Stimulated activated memory B cell treated with anti-CD40 and anti-IgM and Interleukin-4, amounts not matched to agents 10 μg/mL and 1 μg/mL and 100 μg/mL, for 72 hours (primary cell): ENCODE results near the gene COX11.

Source experiments
- ATAC-seq: fragments of 150-1000 bp; cut with Tn5 transposase; 2 replicates; pipeline ENCODE4 v1.10.0; 2021
- H3K27ac Mint-ChIP-seq: one replicate; pipeline ENCODE4 v1.8.0; 2022; ENCODE audit warnings: mild to moderate bottlenecking, mixed read lengths
- H3K27me3 Mint-ChIP-seq: one replicate; pipeline ENCODE4 v1.8.0; 2022; ENCODE audit warnings: mixed read lengths
- H3K36me3 Mint-ChIP-seq: one replicate; pipeline ENCODE4 v1.8.0; 2022; ENCODE audit warnings: mixed read lengths
- H3K4me1 Mint-ChIP-seq: one replicate; pipeline ENCODE4 v1.8.0; 2022; ENCODE audit warnings: mixed read lengths
- H3K4me3 Mint-ChIP-seq: one replicate; pipeline ENCODE4 v1.8.0; 2022; ENCODE audit warnings: mild to moderate bottlenecking, moderate library complexity, mixed read lengths
- H3K9me3 Mint-ChIP-seq: one replicate; pipeline ENCODE4 v1.8.0; 2022; ENCODE audit warnings: mixed read lengths

Gene COX11, protein sequence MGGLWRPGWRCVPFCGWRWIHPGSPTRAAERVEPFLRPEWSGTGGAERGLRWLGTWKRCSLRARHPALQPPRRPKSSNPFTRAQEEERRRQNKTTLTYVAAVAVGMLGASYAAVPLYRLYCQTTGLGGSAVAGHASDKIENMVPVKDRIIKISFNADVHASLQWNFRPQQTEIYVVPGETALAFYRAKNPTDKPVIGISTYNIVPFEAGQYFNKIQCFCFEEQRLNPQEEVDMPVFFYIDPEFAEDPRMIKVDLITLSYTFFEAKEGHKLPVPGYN

DNA sequence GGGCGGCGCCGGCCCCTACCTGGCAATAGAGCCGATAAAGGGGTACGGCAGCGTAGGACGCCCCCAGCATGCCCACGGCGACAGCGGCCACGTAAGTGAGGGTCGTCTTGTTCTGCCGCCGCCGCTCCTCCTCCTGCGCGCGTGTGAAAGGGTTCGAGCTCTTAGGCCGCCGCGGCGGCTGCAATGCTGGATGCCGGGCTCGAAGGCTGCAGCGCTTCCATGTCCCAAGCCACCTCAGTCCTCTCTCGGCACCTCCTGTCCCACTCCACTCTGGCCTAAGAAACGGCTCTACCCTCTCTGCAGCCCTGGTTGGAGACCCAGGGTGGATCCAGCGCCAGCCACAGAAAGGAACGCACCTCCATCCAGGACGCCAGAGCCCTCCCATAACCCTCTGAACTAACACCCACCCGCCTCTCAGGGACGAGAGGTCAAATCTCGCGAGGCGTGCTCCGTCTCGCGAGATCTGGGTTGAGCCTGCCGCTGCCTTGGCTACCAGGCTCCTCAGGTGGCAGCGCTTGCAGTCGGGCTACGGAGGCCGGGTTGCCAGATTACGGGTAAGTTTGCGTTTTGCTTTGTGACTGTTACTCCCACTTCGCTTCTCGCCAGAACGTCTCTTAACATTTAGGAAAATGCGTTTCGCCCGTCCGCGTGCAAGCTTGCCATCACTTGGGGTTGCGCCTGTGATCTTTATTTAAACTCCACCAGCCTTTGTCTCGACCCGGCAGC lies at the start of gene COX11, which contains the start of gene STXBP4:
COX11 (minus strand) TSS at position 393 of the 726 bp plus-strand sequence; CDS start at position 385, 8 bp downstream.
STXBP4 (plus strand) TSS at position 504 of the 726 bp plus-strand sequence. CDS start 17,455 bp downstream, outside the sequence.
- peak; percentile 99 for ATAC-seq
- Mint-ChIP-seq H3K27me3 (no peaks in the 10 kb centered on the region), H3K4me1 (peaks cover 6% of the 10 kb centered on the region), H3K4me3 (no peak within 1 kb of the TSS), H3K36me3 (peaks cover 2% of the 10 kb centered on the region), H3K9me3 (no peaks in the 10 kb centered on the region), H3K27ac (no peak within 1 kb of the TSS)

- no peak overlapping the region for H3K4me3 Mint-ChIP-seq
- H3K9me3 Mint-ChIP-seq = peaks cover 2% of the 10 kb centered on the region
- no peaks in the 10 kb centered on the region for H3K27me3 Mint-ChIP-seq
- no peak for ATAC-seq
- peaks cover 18% of the 10 kb centered on the region for H3K36me3 Mint-ChIP-seq
- H3K4me1 Mint-ChIP-seq = no peaks in the 10 kb centered on the region
- no peak overlapping the region for H3K27ac Mint-ChIP-seq
Observed at GRCh38 chr17:55005520-55005919, 37.1 kb upstream of the COX11 start.

DNA sequence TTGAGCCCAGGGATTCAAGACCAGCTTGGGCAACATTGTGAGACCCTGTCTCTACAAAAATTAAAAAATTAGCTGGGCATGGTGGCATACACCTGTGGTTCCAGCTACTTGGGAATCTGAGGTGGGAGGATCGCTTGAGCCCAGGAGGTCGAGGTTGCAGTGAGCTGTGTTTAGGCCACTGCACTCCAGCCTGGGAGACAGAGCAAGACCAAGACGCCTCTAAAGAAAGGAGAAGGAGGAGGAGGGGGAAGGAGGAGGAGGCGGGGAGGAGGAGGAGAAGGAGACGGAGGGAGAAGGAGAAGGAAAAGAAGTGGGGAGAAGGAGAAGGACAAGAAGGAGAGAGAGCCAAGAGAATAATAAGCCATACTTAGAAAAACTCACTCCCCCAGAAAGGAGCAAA lies 36.0 kb upstream of the COX11 start:
- Mint-ChIP-seq H3K4me1 (no peaks in the 10 kb centered on the region), H3K9me3 (peaks cover 2% of the 10 kb centered on the region), H3K27me3 (no peaks in the 10 kb centered on the region), H3K4me3 (no peak overlapping the region), H3K36me3 (peaks cover 18% of the 10 kb centered on the region), H3K27ac (no peak overlapping the region)
- ATAC-seq = no peak

- no peak for ATAC-seq
Observed at GRCh38 chr17:55002458-55002857, 34.0 kb upstream of the COX11 start.

GRCh38 chr17:54996441-54996840 lies 28.0 kb upstream of the COX11 start:
- H3K36me3 Mint-ChIP-seq = no peaks in the 10 kb centered on the region
- no peak for ATAC-seq
- no peaks in the 10 kb centered on the region for H3K27me3 Mint-ChIP-seq
- no peak overlapping the region for H3K27ac Mint-ChIP-seq
- no peaks in the 10 kb centered on the region for H3K4me1 Mint-ChIP-seq
- no peak overlapping the region for H3K4me3 Mint-ChIP-seq
- H3K9me3 Mint-ChIP-seq = no peaks in the 10 kb centered on the region

More at GRCh38 chr17:55002458-55002857, 34.0 kb upstream of the COX11 start:
- peaks cover 2% of the 10 kb centered on the region for H3K9me3 Mint-ChIP-seq
- H3K36me3 Mint-ChIP-seq = peaks cover 6% of the 10 kb centered on the region
- H3K27me3 Mint-ChIP-seq = no peaks in the 10 kb centered on the region
- H3K4me3 Mint-ChIP-seq = no peak overlapping the region
- H3K27ac Mint-ChIP-seq = no peak overlapping the region
- no peaks in the 10 kb centered on the region for H3K4me1 Mint-ChIP-seq

DNA sequence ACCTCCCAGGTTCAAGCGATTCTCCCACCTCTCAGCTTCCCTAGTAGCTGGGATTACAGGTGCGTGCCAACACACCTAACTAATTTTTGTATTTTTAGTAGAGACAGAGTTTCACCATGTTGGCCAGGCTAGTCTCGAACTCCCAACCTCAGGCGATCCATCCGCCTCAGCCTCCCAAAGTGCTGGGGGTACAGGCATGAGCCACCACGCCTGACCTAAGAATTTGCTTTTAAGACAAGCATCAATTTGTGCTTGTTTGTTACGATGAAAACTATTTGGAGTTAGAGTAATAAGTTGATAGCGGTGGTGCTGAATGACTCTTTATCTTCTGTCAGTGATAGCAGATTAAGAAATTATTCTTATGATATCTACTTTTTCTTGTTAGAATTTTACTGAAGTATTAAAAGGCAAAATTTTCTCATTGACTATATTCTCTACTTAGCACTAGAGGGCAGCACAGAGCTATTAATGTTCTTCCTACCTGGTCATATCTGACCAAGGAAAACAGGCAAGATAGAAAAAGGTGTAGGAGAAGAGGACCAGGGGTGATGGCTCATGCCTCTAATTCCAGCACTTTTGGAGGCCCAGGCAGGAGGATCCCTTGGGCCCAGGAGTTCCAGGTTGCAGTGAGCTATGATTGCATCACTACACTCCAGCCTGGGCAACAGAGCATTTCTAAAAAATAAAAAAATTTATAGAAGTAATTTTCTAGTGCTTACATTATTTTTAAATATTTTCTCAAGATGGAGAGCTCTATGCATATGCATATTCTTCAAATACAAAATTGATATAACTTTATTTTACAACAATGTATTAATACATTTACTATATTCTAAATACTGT lies 24.6 kb upstream of the COX11 start:
- Mint-ChIP-seq H3K9me3 (no peaks in the 10 kb centered on the region), H3K36me3 (no peaks in the 10 kb centered on the region), H3K27ac (no peak overlapping the region), H3K4me3 (no peak overlapping the region), H3K27me3 (no peaks in the 10 kb centered on the region), H3K4me1 (no peaks in the 10 kb centered on the region)
- ATAC-seq = no peak

GRCh38 chr17:54991567-54991966 lies 23.1 kb upstream of the COX11 start:
- Mint-ChIP-seq H3K27me3 (no peaks in the 10 kb centered on the region), H3K4me1 (no peaks in the 10 kb centered on the region), H3K4me3 (no peak overlapping the region), H3K27ac (no peak overlapping the region), H3K9me3 (no peaks in the 10 kb centered on the region), H3K36me3 (no peaks in the 10 kb centered on the region)
- no peak for ATAC-seq

DNA sequence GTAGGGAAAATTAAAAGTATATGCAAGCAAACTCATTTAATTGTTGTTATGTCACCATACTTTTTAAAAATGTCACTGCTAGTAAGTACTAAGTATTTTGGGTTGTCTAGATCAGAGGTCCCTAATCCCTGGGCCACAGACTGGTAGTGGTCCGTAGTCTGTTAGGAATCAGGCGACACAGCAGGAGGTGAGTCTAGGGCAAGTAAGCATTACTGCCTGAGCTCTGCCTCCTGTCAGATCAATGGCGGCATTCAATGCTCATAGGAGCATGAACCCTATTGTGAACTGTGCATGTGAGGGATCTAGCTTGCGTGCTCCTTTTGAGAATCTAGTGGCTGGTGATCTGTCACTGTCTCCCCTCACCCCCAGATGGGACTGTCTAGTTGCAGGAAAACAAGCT lies 21.7 kb upstream of the COX11 start:
- Mint-ChIP-seq H3K4me1 (no peaks in the 10 kb centered on the region), H3K36me3 (no peaks in the 10 kb centered on the region), H3K27me3 (no peaks in the 10 kb centered on the region), H3K9me3 (no peaks in the 10 kb centered on the region), H3K27ac (no peak overlapping the region), H3K4me3 (no peak overlapping the region)
- ATAC-seq = no peak

DNA sequence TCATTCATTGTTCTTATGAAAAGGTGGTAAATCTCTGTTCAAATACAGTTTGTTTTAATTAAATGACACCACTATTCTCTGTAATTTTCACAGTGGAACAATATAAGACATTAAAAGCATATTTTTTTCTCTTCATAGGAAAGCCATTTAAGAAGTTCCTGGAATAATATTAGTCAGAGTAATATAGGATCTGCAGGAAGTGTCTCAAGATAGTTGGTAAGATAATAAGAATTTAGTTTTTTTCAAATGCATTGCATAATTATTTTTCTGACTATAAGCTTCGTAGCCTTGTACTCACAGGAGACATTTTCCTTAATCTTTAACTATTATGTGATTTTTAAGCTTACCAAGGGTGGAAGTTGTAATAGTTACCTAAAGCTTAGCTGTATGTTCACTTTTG lies 17.0 kb upstream of the COX11 start:
- H3K36me3 Mint-ChIP-seq = no peaks in the 10 kb centered on the region
- H3K27me3 Mint-ChIP-seq = no peaks in the 10 kb centered on the region
- no peaks in the 10 kb centered on the region for H3K4me1 Mint-ChIP-seq
- H3K27ac Mint-ChIP-seq = no peak overlapping the region
- no peak for ATAC-seq
- H3K4me3 Mint-ChIP-seq = no peak overlapping the region
- H3K9me3 Mint-ChIP-seq = no peaks in the 10 kb centered on the region

DNA sequence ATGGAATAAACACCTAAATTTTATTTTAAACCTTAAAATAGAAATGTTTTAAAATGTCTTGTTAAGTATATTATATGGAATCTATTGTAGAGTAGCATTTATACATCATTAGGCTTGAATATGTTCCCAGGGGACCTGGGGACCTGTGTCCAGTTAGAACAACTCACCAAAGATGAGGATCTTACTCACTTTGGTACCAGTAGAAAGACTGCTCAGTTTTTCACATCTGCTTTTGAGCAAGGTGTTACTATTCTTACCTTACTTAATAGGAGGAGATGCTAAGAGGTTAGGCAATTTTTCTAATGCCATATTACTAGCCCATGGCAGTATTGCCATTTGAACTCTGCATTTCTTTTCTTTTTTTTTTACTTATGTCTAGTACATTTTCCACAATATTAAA lies 14.8 kb upstream of the COX11 start:
- H3K4me1 Mint-ChIP-seq = no peaks in the 10 kb centered on the region
- peaks cover 8% of the 10 kb centered on the region for H3K36me3 Mint-ChIP-seq
- H3K27me3 Mint-ChIP-seq = no peaks in the 10 kb centered on the region
- peak; percentile 48 for ATAC-seq
- no peak overlapping the region for H3K4me3 Mint-ChIP-seq
- H3K9me3 Mint-ChIP-seq = no peaks in the 10 kb centered on the region
- H3K27ac Mint-ChIP-seq = no peak overlapping the region

DNA sequence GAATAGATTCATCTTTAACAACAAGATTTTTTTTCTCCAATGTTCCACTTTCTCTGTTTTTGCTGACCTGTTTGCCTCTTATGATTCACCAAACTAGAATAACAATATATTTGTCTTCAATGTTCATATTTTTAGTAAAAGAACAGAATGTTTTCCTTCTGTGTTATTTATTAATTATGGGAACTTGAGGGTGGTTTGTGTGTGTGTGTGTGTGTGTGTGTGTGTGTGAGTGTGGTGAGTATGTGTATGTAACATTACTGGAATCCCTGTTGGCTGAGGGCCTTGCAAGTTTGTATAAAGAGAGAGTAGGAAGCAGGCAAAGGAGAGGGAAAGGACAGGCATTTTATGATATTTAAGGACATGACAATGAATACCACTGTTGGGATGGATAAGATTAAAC lies 13.9 kb upstream of the COX11 start:
- Mint-ChIP-seq H3K27me3 (no peaks in the 10 kb centered on the region), H3K36me3 (peaks cover 8% of the 10 kb centered on the region), H3K9me3 (no peaks in the 10 kb centered on the region), H3K27ac (no peak overlapping the region), H3K4me3 (no peak overlapping the region), H3K4me1 (no peaks in the 10 kb centered on the region)
- ATAC-seq = no peak

GRCh38 chr17:54980375-54980774 lies 11.9 kb upstream of the COX11 start:
- no peak overlapping the region for H3K4me3 Mint-ChIP-seq
- no peaks in the 10 kb centered on the region for H3K9me3 Mint-ChIP-seq
- peaks cover 8% of the 10 kb centered on the region for H3K36me3 Mint-ChIP-seq
- no peak overlapping the region for H3K27ac Mint-ChIP-seq
- no peaks in the 10 kb centered on the region for H3K4me1 Mint-ChIP-seq
- no peaks in the 10 kb centered on the region for H3K27me3 Mint-ChIP-seq
- ATAC-seq = no peak

DNA sequence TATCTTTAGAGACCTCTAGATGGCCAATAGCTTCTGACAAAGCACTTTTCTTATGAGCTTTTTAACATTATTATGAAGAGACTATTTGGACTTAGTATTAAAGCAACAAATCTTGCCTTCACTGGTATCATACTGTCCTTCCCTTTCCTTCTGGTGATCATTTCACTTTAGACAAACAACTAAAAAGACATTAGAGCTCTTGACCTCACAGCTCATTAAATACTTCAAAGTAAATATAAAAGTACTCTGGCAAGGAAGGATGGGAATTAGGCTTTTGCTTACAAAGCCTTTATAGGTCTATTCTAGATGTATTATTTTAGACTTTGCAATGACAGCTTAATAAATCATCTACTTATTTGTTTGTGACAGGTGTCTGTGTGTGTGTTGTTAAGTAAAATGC lies 11.2 kb upstream of the COX11 start:
- Mint-ChIP-seq H3K4me3 (no peak overlapping the region), H3K36me3 (peaks cover 8% of the 10 kb centered on the region), H3K27me3 (no peaks in the 10 kb centered on the region), H3K4me1 (no peaks in the 10 kb centered on the region), H3K9me3 (no peaks in the 10 kb centered on the region), H3K27ac (no peak overlapping the region)
- no peak for ATAC-seq

- Mint-ChIP-seq H3K9me3 (no peaks in the 10 kb centered on the region), H3K27ac (no peak overlapping the region), H3K4me1 (no peaks in the 10 kb centered on the region), H3K4me3 (no peak overlapping the region), H3K36me3 (peaks cover 8% of the 10 kb centered on the region), H3K27me3 (no peaks in the 10 kb centered on the region)
- ATAC-seq = no peak
Observed at GRCh38 chr17:54977744-54978143, 9.3 kb upstream of the COX11 start.

- Mint-ChIP-seq H3K36me3 (peaks cover 8% of the 10 kb centered on the region), H3K9me3 (no peaks in the 10 kb centered on the region), H3K4me1 (no peaks in the 10 kb centered on the region), H3K4me3 (no peak overlapping the region), H3K27ac (no peak overlapping the region), H3K27me3 (no peaks in the 10 kb centered on the region)
- ATAC-seq = no peak
Observed at GRCh38 chr17:54976316-54976715, 7.9 kb upstream of the COX11 start.
